NCI-H146 treated with DMSO at 0.1 percent for 48 hours (cell line): ENCODE data around the gene AK9.

Source experiments
- DNase-seq: peaks from one replicate; lab custom pipeline; 2025; ENCODE audit not compliant: unreplicated experiment; lab: John Stamatoyannopoulos, UW

The AK9 gene

GRCh38 chr6:109446072-109446471 is 244.9 kb downstream of the AK9 start:
- no peak for DNase-seq

GRCh38 chr6:109445382-109445781 is 245.6 kb downstream of the AK9 start:
- no peak for DNase-seq

- no peak for DNase-seq
These were observed 247.5 kb downstream of the AK9 start for GRCh38 chr6:109443425-109443950.
